ENCODE measurements around the gene MSANTD7.

The MSANTD7 gene, protein sequence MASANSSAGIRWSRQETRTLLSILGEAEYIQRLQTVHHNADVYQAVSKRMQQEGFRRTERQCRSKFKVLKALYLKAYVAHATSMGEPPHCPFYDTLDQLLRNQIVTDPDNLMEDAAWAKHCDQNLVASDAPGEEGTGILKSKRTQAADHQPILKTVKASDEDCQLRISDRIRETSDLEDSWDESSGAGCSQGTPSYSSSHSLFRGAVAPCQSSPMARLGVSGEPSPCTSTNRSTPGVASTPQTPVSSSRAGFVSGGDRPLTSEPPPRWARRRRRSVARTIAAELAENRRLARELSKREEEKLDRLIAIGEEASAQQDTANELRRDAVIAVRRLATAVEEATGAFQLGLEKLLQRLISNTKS

DNA sequence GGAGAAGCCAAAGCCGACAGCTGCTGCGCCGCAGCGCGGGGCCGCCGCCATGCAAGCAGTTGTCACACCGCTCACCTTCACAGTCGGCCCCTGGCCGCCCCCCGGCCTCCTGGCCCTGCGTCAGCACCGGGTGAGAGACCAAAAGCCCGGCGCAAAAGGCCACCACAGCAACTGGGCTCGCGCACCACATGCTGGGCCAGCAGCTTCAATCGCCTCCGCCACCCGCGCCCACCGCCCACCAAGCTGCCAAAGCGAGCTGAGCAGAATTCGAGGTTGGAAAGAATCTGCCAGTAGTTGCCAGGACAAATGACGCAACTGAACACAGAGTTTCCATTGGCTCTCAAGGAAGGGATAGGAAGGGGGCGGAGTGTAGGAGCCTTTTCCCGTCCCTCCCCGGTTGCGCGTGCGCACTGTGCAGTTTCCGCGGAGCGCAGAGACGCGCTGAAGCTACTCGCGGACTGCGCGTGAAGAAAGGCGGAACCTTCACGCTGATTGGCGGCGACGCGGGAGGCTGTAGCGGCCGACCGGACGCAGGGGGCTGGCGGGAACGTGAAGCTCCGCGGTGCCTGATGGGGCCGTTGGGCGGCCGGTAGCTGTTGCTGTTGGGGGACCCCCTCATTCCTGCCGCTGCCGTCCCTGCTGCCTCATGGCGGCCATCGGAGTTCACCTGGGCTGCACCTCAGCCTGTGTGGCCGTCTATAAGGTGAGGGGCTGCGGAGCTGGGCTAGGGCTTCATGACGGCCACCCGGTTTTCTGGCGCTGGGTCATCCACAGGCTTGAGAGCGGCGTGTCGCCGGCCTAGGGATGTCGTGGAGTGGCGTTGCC lies at the start of gene MSANTD7, which contains the start of the genes CDNF and HSPA14:
MSANTD7 (plus strand) TSS at position 550 of the 825 bp plus-strand sequence. CDS start 3,979 bp downstream, outside the sequence.
CDNF (minus strand) TSS at position 281 of the 825 bp plus-strand sequence; CDS start at position 190, 91 bp downstream.
HSPA14 (plus strand) TSS at position 550 of the 825 bp plus-strand sequence; CDS start at position 647, 97 bp downstream.
- TF ChIP-seq, protein P1, sequence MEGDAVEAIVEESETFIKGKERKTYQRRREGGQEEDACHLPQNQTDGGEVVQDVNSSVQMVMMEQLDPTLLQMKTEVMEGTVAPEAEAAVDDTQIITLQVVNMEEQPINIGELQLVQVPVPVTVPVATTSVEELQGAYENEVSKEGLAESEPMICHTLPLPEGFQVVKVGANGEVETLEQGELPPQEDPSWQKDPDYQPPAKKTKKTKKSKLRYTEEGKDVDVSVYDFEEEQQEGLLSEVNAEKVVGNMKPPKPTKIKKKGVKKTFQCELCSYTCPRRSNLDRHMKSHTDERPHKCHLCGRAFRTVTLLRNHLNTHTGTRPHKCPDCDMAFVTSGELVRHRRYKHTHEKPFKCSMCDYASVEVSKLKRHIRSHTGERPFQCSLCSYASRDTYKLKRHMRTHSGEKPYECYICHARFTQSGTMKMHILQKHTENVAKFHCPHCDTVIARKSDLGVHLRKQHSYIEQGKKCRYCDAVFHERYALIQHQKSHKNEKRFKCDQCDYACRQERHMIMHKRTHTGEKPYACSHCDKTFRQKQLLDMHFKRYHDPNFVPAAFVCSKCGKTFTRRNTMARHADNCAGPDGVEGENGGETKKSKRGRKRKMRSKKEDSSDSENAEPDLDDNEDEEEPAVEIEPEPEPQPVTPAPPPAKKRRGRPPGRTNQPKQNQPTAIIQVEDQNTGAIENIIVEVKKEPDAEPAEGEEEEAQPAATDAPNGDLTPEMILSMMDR (IDR thresholded peaks at IDR 0.05; ENCODE audit: insufficient read depth, low read length, poor library complexity, severe bottlenecking): no peak
- TF ChIP-seq EZH2phosphoT487 (conservative IDR thresholded peaks at IDR 0.05; ENCODE audit: low read length): no peak
- H4K20me1 ChIP-seq (ENCODE audit: low read depth, low read length): peaks cover 2% of the 10 kb centered on the region; the same call in 1 of the 2 replicates
- H3F3A ChIP-seq (ENCODE audit: insufficient read depth): no peaks in the 10 kb centered on the region
- no peaks in the 10 kb centered on the region for H3K9me3 ChIP-seq (ENCODE audit: insufficient read depth, low read length)
- peak within 1 kb of the TSS; percentile 83 for H3K4me2 ChIP-seq (ENCODE audit: low read depth, low read length, poor library complexity, severe bottlenecking)
- peak within 1 kb of the TSS; percentile 51 for H3K27ac ChIP-seq (ENCODE audit: low read depth, low read length)
- no peaks in the 10 kb centered on the region for H3K27me3 ChIP-seq (ENCODE audit: low read length)
- peak within 1 kb of the TSS; percentile 95 for H3K9ac ChIP-seq (ENCODE audit: low read length)
- peak within 1 kb of the TSS; percentile 80 for H3K4me3 ChIP-seq (ENCODE audit: insufficient read depth, low read length, poor library complexity, severe bottlenecking)
- peaks cover 33% of the 10 kb centered on the region for H3K79me2 ChIP-seq (ENCODE audit: insufficient read depth, low read length)
- peaks cover 22% of the 10 kb centered on the region for H3K36me3 ChIP-seq (ENCODE audit: low read length)
- peak within 1 kb of the TSS; percentile 91 for H2AFZ ChIP-seq (ENCODE audit: low read depth, low read length, severe bottlenecking)
- no peaks in the 10 kb centered on the region for H3K9me2 ChIP-seq (replicated peaks; ENCODE audit: insufficient read depth, low read length)

DNA sequence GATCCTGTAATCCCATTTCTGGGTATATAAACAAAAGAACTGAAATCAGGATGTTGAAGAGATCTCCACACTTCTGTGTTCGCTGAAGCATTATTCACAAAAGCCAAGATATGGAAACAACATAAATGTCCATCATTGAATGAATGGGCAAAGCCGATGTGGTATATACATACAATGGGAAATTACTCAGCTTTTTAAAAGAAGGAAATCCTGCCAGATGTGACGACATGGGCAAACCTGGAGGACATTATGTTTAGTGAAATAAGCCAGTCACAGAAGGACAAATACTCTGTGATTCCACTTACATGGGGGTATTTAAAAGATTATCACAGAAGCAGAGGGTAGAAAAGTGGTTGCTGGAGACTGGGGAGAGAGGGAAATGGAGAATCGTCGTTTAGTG lies 39.5 kb upstream of the MSANTD7 start:
- Histone ChIP-seq H2AFZ (ENCODE audit: low read depth, low read length, severe bottlenecking) (no peak overlapping the region), H4K20me1 (ENCODE audit: low read depth, low read length) (no peaks in the 10 kb centered on the region), H3K27me3 (ENCODE audit: low read length) (no peaks in the 10 kb centered on the region), H3F3A (ENCODE audit: insufficient read depth) (no peaks in the 10 kb centered on the region), H3K79me2 (ENCODE audit: insufficient read depth, low read length) (no peaks in the 10 kb centered on the region), H3K9me3 (ENCODE audit: insufficient read depth, low read length) (no peaks in the 10 kb centered on the region), H3K9me2 (replicated peaks; ENCODE audit: insufficient read depth, low read length) (no peaks in the 10 kb centered on the region), H3K36me3 (ENCODE audit: low read length) (no peaks in the 10 kb centered on the region), H3K4me2 (ENCODE audit: low read depth, low read length, poor library complexity, severe bottlenecking) (no peak overlapping the region), H3K9ac (ENCODE audit: low read length) (no peak overlapping the region), H3K4me3 (ENCODE audit: insufficient read depth, low read length, poor library complexity, severe bottlenecking) (no peak overlapping the region), H3K27ac (ENCODE audit: low read depth, low read length) (no peak overlapping the region)
- no peak for TF ChIP-seq EZH2phosphoT487 (conservative IDR thresholded peaks at IDR 0.05; ENCODE audit: low read length)
- TF ChIP-seq, protein P1 (IDR thresholded peaks at IDR 0.05; ENCODE audit: insufficient read depth, low read length, poor library complexity, severe bottlenecking): no peak

DNA sequence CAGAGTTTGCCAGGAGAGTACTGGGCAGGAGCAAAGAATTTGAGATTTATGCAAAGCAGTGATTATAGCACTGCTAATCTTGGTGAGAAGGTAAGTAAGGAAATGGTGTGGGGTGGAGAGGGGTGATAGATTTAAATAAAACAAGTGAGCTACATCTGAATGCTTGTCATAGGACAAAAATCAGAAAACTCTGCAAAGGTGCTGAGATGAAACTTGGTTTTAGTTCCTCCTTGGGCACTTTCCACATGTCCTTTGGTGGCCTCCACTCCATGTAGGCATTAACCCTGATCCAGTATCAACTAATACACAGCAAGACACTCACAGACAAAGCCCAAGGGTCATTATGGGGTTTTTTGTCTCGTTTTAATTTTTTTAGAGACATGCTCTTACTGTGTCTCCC lies 37.7 kb upstream of the MSANTD7 start:
- Histone ChIP-seq H3K4me3 (ENCODE audit: insufficient read depth, low read length, poor library complexity, severe bottlenecking) (no peak overlapping the region), H3K27me3 (ENCODE audit: low read length) (no peaks in the 10 kb centered on the region), H3K27ac (ENCODE audit: low read depth, low read length) (no peak overlapping the region), H2AFZ (ENCODE audit: low read depth, low read length, severe bottlenecking) (no peak overlapping the region), H3K79me2 (ENCODE audit: insufficient read depth, low read length) (no peaks in the 10 kb centered on the region), H3K36me3 (ENCODE audit: low read length) (no peaks in the 10 kb centered on the region), H3K4me2 (ENCODE audit: low read depth, low read length, poor library complexity, severe bottlenecking) (no peak overlapping the region), H3F3A (ENCODE audit: insufficient read depth) (no peaks in the 10 kb centered on the region), H3K9me3 (ENCODE audit: insufficient read depth, low read length) (no peaks in the 10 kb centered on the region), H3K9me2 (replicated peaks; ENCODE audit: insufficient read depth, low read length) (no peaks in the 10 kb centered on the region), H3K9ac (ENCODE audit: low read length) (no peak overlapping the region), H4K20me1 (ENCODE audit: low read depth, low read length) (no peaks in the 10 kb centered on the region)
- no peak for TF ChIP-seq EZH2phosphoT487 (conservative IDR thresholded peaks at IDR 0.05; ENCODE audit: low read length)
- TF ChIP-seq, protein P1 (IDR thresholded peaks at IDR 0.05; ENCODE audit: insufficient read depth, low read length, poor library complexity, severe bottlenecking): no peak
